Loucy (cell line): Measurements from ENCODE around the gene ELP2.

Experiments
- EZH2phosphoT487 ChIP-seq: fragments of 200-600 bp; IDR thresholded peaks from 2 replicates; pipeline ENCODE4 v1.6.1; 2018; ENCODE audit warnings: antibody characterized with exemption, mild to moderate bottlenecking, moderate library complexity, borderline replicate concordance
- TF ChIP-seq, protein P1 (sequence below): fragments of 200-600 bp; sonication (generic); conservative IDR thresholded peaks from 2 replicates; pipeline ENCODE4 v1.5.1; 2014; ENCODE audit warnings: mild to moderate bottlenecking, antibody characterized with exemption, low read length

- TF ChIP-seq, protein P1, sequence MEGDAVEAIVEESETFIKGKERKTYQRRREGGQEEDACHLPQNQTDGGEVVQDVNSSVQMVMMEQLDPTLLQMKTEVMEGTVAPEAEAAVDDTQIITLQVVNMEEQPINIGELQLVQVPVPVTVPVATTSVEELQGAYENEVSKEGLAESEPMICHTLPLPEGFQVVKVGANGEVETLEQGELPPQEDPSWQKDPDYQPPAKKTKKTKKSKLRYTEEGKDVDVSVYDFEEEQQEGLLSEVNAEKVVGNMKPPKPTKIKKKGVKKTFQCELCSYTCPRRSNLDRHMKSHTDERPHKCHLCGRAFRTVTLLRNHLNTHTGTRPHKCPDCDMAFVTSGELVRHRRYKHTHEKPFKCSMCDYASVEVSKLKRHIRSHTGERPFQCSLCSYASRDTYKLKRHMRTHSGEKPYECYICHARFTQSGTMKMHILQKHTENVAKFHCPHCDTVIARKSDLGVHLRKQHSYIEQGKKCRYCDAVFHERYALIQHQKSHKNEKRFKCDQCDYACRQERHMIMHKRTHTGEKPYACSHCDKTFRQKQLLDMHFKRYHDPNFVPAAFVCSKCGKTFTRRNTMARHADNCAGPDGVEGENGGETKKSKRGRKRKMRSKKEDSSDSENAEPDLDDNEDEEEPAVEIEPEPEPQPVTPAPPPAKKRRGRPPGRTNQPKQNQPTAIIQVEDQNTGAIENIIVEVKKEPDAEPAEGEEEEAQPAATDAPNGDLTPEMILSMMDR: no peak
- no peak for TF ChIP-seq EZH2phosphoT487
These were observed 23.1 kb downstream of the ELP2 start for GRCh38 chr18:36152781-36153180.
